ENCODE data around the gene EMC1.
"Not testable (repeated sequence)": the region's sequence is repeated elsewhere in the genome, so short reads cannot be mapped to it uniquely, and the experiment has no call there.

Gene EMC1

DNA sequence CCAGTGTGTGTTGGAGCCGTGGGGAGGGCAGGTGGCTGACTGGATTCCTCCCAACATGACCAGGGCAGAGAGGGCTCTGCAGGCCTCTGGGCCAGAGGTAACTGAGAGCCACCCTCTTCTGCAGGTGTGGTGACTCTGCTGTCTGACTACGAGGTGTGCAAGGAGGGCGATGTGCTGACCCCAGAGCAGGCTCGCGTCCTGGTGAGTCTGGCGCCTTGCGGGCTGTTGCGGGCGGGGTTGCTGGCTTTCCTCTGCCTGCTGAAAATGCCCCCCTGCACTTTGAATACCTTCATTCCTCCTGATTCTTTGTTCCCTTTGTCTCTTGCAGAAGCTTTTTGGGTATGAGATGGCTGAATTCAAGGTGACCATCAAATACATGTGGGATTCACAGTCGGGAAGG lies 7.0 kb upstream of the EMC1 start:
- ATAC-seq (ENCODE audit: insufficient read depth, low read depth), result no peak
- peaks cover 61% of the 10 kb centered on the region for H3K36me3 ChIP-seq (ENCODE audit: insufficient read depth, low read length)
- H3K9me3 ChIP-seq (ENCODE audit: insufficient read depth, low read length, severe bottlenecking), result no peaks in the 10 kb centered on the region

GRCh38 chr1:19257178-19257914 lies 6.0 kb upstream of the EMC1 start:
- no peak overlapping the region for H3K4me3 ChIP-seq (ENCODE audit: low read depth in 1 of 2, low read length in 2 of 2)
- peaks cover 22% of the 10 kb centered on the region for H3K4me1 ChIP-seq (ENCODE audit: insufficient read depth, low read length)
- H3K9ac ChIP-seq (ENCODE audit: low read depth, low read length), result no peak overlapping the region
- TF ChIP-seq EZH2 (IDR thresholded peaks at IDR 0.05; ENCODE audit: borderline replicate concordance, low read depth, low read length, severe bottlenecking) (no peak), CTCF (IDR thresholded peaks at IDR 0.05; ENCODE audit: borderline replicate concordance, extremely low read depth, low read length, poor library complexity, severe bottlenecking) (no peak)
- no peak overlapping the region for H3K4me2 ChIP-seq (ENCODE audit: insufficient read depth, low read length)
- DNase-seq (no peak), ATAC-seq (ENCODE audit: insufficient read depth, low read depth) (no peak)
- H2AFZ ChIP-seq (ENCODE audit: low read depth, low read length), result no peak overlapping the region
- H3K9me3 ChIP-seq (ENCODE audit: insufficient read depth, low read length, severe bottlenecking), result no peaks in the 10 kb centered on the region
- no peaks in the 10 kb centered on the region for H3K27me3 ChIP-seq (ENCODE audit: insufficient read depth, low read length, poor library complexity)
- H4K20me1 ChIP-seq (ENCODE audit: insufficient read depth, low read length), result peaks cover 68% of the 10 kb centered on the region
- peaks cover 61% of the 10 kb centered on the region for H3K36me3 ChIP-seq (ENCODE audit: insufficient read depth, low read length)
- H3K27ac ChIP-seq (ENCODE audit: low read length), result no peak overlapping the region
- peaks cover 40% of the 10 kb centered on the region for H3K79me2 ChIP-seq (ENCODE audit: insufficient read depth, low read length)

More for the DNA sequence above, 7.0 kb upstream of the EMC1 start:
- no peak for TF ChIP-seq EZH2 (IDR thresholded peaks at IDR 0.05; ENCODE audit: borderline replicate concordance, low read depth, low read length, severe bottlenecking)
- no peak for TF ChIP-seq CTCF (IDR thresholded peaks at IDR 0.05; ENCODE audit: borderline replicate concordance, extremely low read depth, low read length, poor library complexity, severe bottlenecking)
- no peak overlapping the region for H3K4me2 ChIP-seq (ENCODE audit: insufficient read depth, low read length)
- H3K27me3 ChIP-seq (ENCODE audit: insufficient read depth, low read length, poor library complexity), result no peaks in the 10 kb centered on the region
- peaks cover 30% of the 10 kb centered on the region for H3K79me2 ChIP-seq (ENCODE audit: insufficient read depth, low read length)
- peaks cover 13% of the 10 kb centered on the region for H3K4me1 ChIP-seq (ENCODE audit: insufficient read depth, low read length)
- no peak overlapping the region for H3K4me3 ChIP-seq (ENCODE audit: low read depth in 1 of 2, low read length in 2 of 2)
- no peak overlapping the region for H3K27ac ChIP-seq (ENCODE audit: low read length)
- no peak for DNase-seq
- H2AFZ ChIP-seq (ENCODE audit: low read depth, low read length), result no peak overlapping the region
- no peak overlapping the region for H3K9ac ChIP-seq (ENCODE audit: low read depth, low read length)
- peaks cover 60% of the 10 kb centered on the region for H4K20me1 ChIP-seq (ENCODE audit: insufficient read depth, low read length)

DNA sequence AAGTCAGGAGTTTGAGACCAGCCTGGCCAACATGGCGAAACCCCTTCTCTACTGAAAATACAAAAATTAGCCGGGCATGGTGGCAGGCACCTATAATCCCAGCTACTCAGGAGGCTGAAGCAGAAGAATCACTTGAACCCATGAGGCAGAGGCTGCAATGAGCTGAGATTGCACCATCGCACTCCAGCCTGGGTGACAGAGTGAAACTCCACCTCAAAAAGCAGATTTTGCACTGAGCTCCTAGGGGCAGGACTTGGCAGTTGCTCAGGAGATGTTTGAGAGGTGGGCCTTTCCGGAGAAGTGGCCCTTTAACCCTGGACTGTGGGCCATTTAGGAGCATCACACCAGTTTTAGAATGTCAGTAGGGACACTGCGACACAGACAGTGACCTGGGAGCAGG lies 5.0 kb upstream of the EMC1 start:
- not testable (repeated sequence) for H3K9me3 ChIP-seq (ENCODE audit: insufficient read depth, low read length, severe bottlenecking); H3K9ac ChIP-seq (ENCODE audit: low read depth, low read length); H2AFZ ChIP-seq (ENCODE audit: low read depth, low read length); DNase-seq; H3K4me3 ChIP-seq (ENCODE audit: low read depth in 1 of 2, low read length in 2 of 2); H3K27ac ChIP-seq (ENCODE audit: low read length); H3K4me2 ChIP-seq (ENCODE audit: insufficient read depth, low read length); H3K27me3 ChIP-seq (ENCODE audit: insufficient read depth, low read length, poor library complexity); ATAC-seq (ENCODE audit: insufficient read depth, low read depth)
- H3K4me1 ChIP-seq (ENCODE audit: insufficient read depth, low read length), result peaks cover 22% of the 10 kb centered on the region
- peaks cover 72% of the 10 kb centered on the region for H4K20me1 ChIP-seq (ENCODE audit: insufficient read depth, low read length)
- peaks cover 50% of the 10 kb centered on the region for H3K79me2 ChIP-seq (ENCODE audit: insufficient read depth, low read length)
- H3K36me3 ChIP-seq (ENCODE audit: insufficient read depth, low read length), result peaks cover 64% of the 10 kb centered on the region

- Histone ChIP-seq H3K4me1 (ENCODE audit: insufficient read depth, low read length) (peaks cover 27% of the 10 kb centered on the region), H2AFZ (ENCODE audit: low read depth, low read length) (no peak overlapping the region), H3K9ac (ENCODE audit: low read depth, low read length) (no peak overlapping the region), H3K27me3 (ENCODE audit: insufficient read depth, low read length, poor library complexity) (no peaks in the 10 kb centered on the region), H3K36me3 (ENCODE audit: insufficient read depth, low read length) (peaks cover 59% of the 10 kb centered on the region), H3K79me2 (ENCODE audit: insufficient read depth, low read length) (peaks cover 60% of the 10 kb centered on the region), H4K20me1 (ENCODE audit: insufficient read depth, low read length) (peaks cover 67% of the 10 kb centered on the region), H3K4me2 (ENCODE audit: insufficient read depth, low read length) (no peak overlapping the region), H3K27ac (ENCODE audit: low read length) (no peak overlapping the region), H3K4me3 (ENCODE audit: low read depth in 1 of 2, low read length in 2 of 2) (no peak overlapping the region), H3K9me3 (ENCODE audit: insufficient read depth, low read length, severe bottlenecking) (no peaks in the 10 kb centered on the region)
- TF ChIP-seq CTCF (IDR thresholded peaks at IDR 0.05; ENCODE audit: borderline replicate concordance, extremely low read depth, low read length, poor library complexity, severe bottlenecking) (no peak), EZH2 (IDR thresholded peaks at IDR 0.05; ENCODE audit: borderline replicate concordance, low read depth, low read length, severe bottlenecking) (no peak)
- no peak for DNase-seq
- ATAC-seq (ENCODE audit: insufficient read depth, low read depth), result no peak
Observed at GRCh38 chr1:19255288-19255687, 4.0 kb upstream of the EMC1 start.
